Heart right ventricle (tissue), 16 donors: ENCODE results near the gene NEK11. TPM values are rescaled to one million over a fixed set of nuclear protein-coding genes. Genes with fewer than 3 reads are reported as not detected.

ENCODE experiments used
- ATAC-seq, 8 donors: fragments of 200-7000 bp; cut with Tn5 transposase; one replicate each; pipeline ENCODE4 v1.9.1; 2020; ENCODE audit warnings: mild to moderate bottlenecking in 8 of 8, moderate library complexity in 8 of 8, moderate number of reproducible peaks in 1 of 8
- DNase-seq, 2 donors: peaks; one replicate each; pipeline ENCODE4 v3.0.0-alpha.2; 2020
- H3K27ac ChIP-seq, 10 donors: fragments of 200-600 bp; sonication (generic) in 2 of 10; one replicate each; pipeline versions ENCODE4 v1.5.0 to v1.8.0; 2020 to 2022; ENCODE audit warnings: mild to moderate bottlenecking in 3 of 10
- H3K27me3 ChIP-seq, 7 donors: fragments of 200-600 bp; one replicate each; pipeline ENCODE4 v1.8.0; 2021 to 2022; ENCODE audit warnings: mild to moderate bottlenecking in 2 of 7
- H3K36me3 ChIP-seq, 9 donors: fragments of 200-600 bp; sonication (generic) in 1 of 9; one replicate each; pipeline versions ENCODE4 v1.5.0 to v1.8.0; 2020 to 2022; ENCODE audit warnings: mild to moderate bottlenecking in 2 of 9
- H3K4me1 ChIP-seq, 9 donors: fragments of 200-600 bp; sonication (generic) in 1 of 9; one replicate each; pipeline versions ENCODE4 v1.5.0 to v1.8.0; 2020 to 2022; ENCODE audit warnings: mild to moderate bottlenecking in 4 of 9
- H3K4me3 ChIP-seq, 10 donors: fragments of 200-600 bp; sonication (generic) in 2 of 10; one replicate each; pipeline versions ENCODE4 v1.5.0 to v1.8.0; 2020 to 2022; ENCODE audit warnings: mild to moderate bottlenecking in 7 of 10, moderate library complexity in 2 of 10
- H3K9me3 ChIP-seq, 11 donors: fragments of 200-600 bp in 10 of 11; sonication (generic) in 2 of 11; one replicate each; pipeline versions ENCODE4 v1.5.0 to v1.8.0; 2013 to 2022; ENCODE audit warnings: mild to moderate bottlenecking in 2 of 11, control low read depth in 1 of 11, moderate library complexity in 1 of 11
- WGBS, 2 donors: extraction: QIAGEN DNeasy Blood & Tissue Kit; methylation state at CpG; one replicate each; pipeline ENCODE4 v1.1.7; 2013; ENCODE audit warnings: inconsistent platforms in 1 of 2; 5-methylcytosine and 5-hydroxymethylcytosine counted together
- intact Hi-C, 10 donors: fragments of 100-400 bp; cut with DNase I; formaldehyde crosslinking; loops; one replicate each; pipeline versions ENCODE4 v1.11.1 to v1.14.2; 2022
- polyA plus RNA-seq, 2 donors: library from polyadenylated mRNA; stranded (reverse); fragments of 200-250 nt; gene quantifications; one replicate each; pipeline ENCODE4 v1.2.3, GENCODE V29; 2013
- total RNA-seq, 10 donors: library from RNA; stranded (reverse); fragmentation: NEBNext Ultra II Directional in 3 of 10; extraction: Animal tissue kit (Norgen Biotek cat#: 25700) in 3 of 10; gene quantifications; one replicate each; pipeline versions ENCODE4 v1.2.1 to v1.2.4, GENCODE V29; 2021 to 2023
- TF ChIP-seq, protein P1 (sequence below), 9 donors: fragments of 200-600 bp; sonication (generic) in 2 of 9; IDR thresholded peaks; one replicate each; pipeline versions ENCODE4 v1.5.0 to v1.8.0; 2021 to 2022; ENCODE audit warnings: antibody characterized with exemption in 9 of 9, mild to moderate bottlenecking in 5 of 9, moderate library complexity in 1 of 9
- donor health status: Arrhythmogenic right ventricular cardiomyopathy.
- donor health status: ischemic (EF 13 %, LVEDD 7.1; RV severe dilation, severe dysfunction).
- donor health status: healthy with polysubstance abuse.
- donor health status: DM: no; HTN: yes; CAD: no.
- donor health status: DM: no; HTN: no; CAD: no.
- donor health status: ischemic (EF 25% LVEDD 6.9; RV normal size, moderate dysfunction).
- donor health status: ischemic (EF 25% LVEDD 5.7; RV mildly dilated, moderate dysfunction).
- donor health status: healthy.
- donor health status: DM: yes; HTN: yes; CAD: no.
- donor health status: Ischemic cardiomyopathy.
- donor health status: ischemic (EF 35%, LVEDD 5.7; RV mildly dilated, moderate dysfunction).
- donor health status: nonischemic (EF 11% LVEDD 7.7; RV severe dilation, severe dysfunction).
- donor health status: DM: yes; HTN: yes; CAD: no.
- donor health status: PGD.
- donor health status: ischemic (EF 29% LVEDD 5.4; RV normal size, mild dysfunction).
- donor health status: nonischemic (EF 23%, LVEDD 6.1; RV moderate dilation, normal function).

NEK11 gene
- total and polyA plus RNA-seq, 12 donors: 0.88 to 3.7 (median 1.9) TPM

GRCh38 chr3:131232711-131233267 is 206.1 kb downstream of the NEK11 start:
- Histone ChIP-seq H3K4me3 (no peak overlapping the region), H3K4me1 (no peaks in the 10 kb centered on the region), H3K27ac (no peak overlapping the region), H3K36me3 (no peaks in the 10 kb centered on the region), H3K27me3 (no peaks in the 10 kb centered on the region), H3K9me3 (no peaks in the 10 kb centered on the region)
- TF ChIP-seq, protein P1, sequence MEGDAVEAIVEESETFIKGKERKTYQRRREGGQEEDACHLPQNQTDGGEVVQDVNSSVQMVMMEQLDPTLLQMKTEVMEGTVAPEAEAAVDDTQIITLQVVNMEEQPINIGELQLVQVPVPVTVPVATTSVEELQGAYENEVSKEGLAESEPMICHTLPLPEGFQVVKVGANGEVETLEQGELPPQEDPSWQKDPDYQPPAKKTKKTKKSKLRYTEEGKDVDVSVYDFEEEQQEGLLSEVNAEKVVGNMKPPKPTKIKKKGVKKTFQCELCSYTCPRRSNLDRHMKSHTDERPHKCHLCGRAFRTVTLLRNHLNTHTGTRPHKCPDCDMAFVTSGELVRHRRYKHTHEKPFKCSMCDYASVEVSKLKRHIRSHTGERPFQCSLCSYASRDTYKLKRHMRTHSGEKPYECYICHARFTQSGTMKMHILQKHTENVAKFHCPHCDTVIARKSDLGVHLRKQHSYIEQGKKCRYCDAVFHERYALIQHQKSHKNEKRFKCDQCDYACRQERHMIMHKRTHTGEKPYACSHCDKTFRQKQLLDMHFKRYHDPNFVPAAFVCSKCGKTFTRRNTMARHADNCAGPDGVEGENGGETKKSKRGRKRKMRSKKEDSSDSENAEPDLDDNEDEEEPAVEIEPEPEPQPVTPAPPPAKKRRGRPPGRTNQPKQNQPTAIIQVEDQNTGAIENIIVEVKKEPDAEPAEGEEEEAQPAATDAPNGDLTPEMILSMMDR (IDR thresholded peaks at IDR 0.05): no peak
- DNase-seq: no peak
- intact Hi-C loops: no loop called here
- no peak for ATAC-seq
- 87 to 90% methylated on average over 3 of the region's 3 CpGs for WGBS, 2 donors

- Histone ChIP-seq H3K27me3 (no peaks in the 10 kb centered on the region), H3K36me3 (no peaks in the 10 kb centered on the region), H3K9me3 (no peaks in the 10 kb centered on the region), H3K4me1 (no peaks in the 10 kb centered on the region), H3K27ac (no peak overlapping the region), H3K4me3 (no peak overlapping the region)
- TF ChIP-seq, protein P1 (IDR thresholded peaks at IDR 0.05): no peak
- intact Hi-C loops: no loop called here
- 72% methylated on average over 5 of the region's 5 CpGs for WGBS, 2 donors
- no peak for ATAC-seq
- DNase-seq: no peak
Observed at GRCh38 chr3:131233900-131234668, 207.4 kb downstream of the NEK11 start.

- H3K27ac ChIP-seq: no peak overlapping the region
- no peak overlapping the region for H3K4me3 ChIP-seq
- no peaks in the 10 kb centered on the region for H3K4me1 ChIP-seq
- no peaks in the 10 kb centered on the region for H3K36me3 ChIP-seq
- intact Hi-C loops: no loop called here
- no peaks in the 10 kb centered on the region for H3K27me3 ChIP-seq
- no peak for ATAC-seq
- TF ChIP-seq, protein P1 (IDR thresholded peaks at IDR 0.05): no peak
- 84 to 86% methylated on average over 6 of the region's 6 CpGs for WGBS, 2 donors
- H3K9me3 ChIP-seq: no peaks in the 10 kb centered on the region
- DNase-seq: no peak
Observed at GRCh38 chr3:131236421-131236820, 209.7 kb downstream of the NEK11 start.

- intact Hi-C loops: no loop called here
- no peak for DNase-seq
- H3K4me3 ChIP-seq: no peak overlapping the region
- TF ChIP-seq, protein P1 (IDR thresholded peaks at IDR 0.05): no peak
- H3K9me3 ChIP-seq: no peaks in the 10 kb centered on the region
- 89 to 94% methylated on average over 2 of the region's 2 CpGs for WGBS, 2 donors
- H3K36me3 ChIP-seq: no peaks in the 10 kb centered on the region
- no peak overlapping the region for H3K27ac ChIP-seq
- no peaks in the 10 kb centered on the region for H3K4me1 ChIP-seq
- ATAC-seq: no peak
- H3K27me3 ChIP-seq: no peaks in the 10 kb centered on the region
Observed at GRCh38 chr3:131238496-131238895, 211.8 kb downstream of the NEK11 start.
